CD4-positive, alpha-beta T cell treated with Interleukin-2 at 100 ng/mL for 4 hours (primary cell): ENCODE results near the gene ZNF124.
A peak's percentile ranks its signal among the peaks of the same experiment; 100 is the strongest.
"Not testable (repeated sequence)": the region's sequence is repeated elsewhere in the genome, so short reads cannot be mapped to it uniquely, and the experiment has no call there.

ENCODE experiments used
- DNase-seq: peaks from one replicate; pipeline ENCODE4 v3.0.0-alpha.2; 2020; ENCODE audit warnings: low spot score

Gene ZNF124

DNA sequence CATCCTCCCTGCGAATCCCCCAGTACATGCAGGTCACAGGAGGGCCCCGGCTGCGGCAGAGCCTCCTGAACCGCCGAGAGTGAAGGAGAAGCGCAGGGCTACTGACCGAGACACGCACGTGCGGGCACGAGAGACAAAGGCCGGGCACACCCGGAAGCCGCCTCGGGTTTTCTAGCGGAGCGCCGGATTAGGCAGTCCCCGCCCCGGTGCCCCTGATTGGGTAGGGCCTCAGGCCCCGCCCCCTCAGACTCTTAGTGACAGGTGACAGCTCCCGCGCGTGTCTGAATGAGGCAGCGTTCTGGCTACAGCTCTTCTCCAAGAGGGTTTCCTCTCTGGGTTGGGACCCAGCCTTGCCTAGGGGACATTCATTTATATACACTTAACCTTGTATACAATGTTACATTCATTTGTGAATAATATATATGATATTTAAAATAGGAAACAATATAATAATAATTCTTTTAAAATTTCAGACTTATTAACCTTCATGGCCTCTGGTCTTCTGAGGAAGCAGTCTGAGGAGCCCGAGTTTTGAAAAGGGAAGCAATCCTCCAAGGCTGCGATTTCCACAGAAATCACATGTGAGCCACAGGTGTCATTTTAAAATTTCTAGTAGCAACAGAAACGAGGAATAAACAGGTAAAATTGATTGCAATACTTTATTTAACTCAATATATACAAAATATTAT, at the start of gene ZNF124:
Gene ZNF124 (minus strand): TSS at position 146 of the 689 bp plus-strand sequence. CDS start 143 bp downstream, at position 3.
- not testable (repeated sequence) for DNase-seq

DNA sequence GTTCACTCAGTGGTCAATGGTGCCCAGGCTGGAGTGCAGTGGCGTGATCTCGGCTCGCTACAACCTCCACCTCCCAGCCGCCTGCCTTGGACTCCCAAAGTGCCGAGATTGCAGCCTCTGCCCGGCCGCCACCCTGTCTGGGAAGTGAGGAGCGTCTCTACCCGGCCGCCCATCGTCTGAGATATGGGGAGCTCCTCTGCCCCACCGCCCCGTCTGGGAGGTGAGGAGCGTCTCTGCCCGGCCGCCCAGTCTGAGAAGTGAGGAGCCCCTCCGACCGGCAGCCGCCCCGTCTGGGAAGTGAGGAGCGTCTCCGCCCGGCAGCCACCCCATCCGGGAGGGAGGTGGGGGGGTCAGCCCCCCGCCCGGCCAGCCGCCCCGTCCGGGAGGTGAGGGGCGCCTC, 48.5 kb upstream of the ZNF124 start:
- not testable (repeated sequence) for DNase-seq

DNA sequence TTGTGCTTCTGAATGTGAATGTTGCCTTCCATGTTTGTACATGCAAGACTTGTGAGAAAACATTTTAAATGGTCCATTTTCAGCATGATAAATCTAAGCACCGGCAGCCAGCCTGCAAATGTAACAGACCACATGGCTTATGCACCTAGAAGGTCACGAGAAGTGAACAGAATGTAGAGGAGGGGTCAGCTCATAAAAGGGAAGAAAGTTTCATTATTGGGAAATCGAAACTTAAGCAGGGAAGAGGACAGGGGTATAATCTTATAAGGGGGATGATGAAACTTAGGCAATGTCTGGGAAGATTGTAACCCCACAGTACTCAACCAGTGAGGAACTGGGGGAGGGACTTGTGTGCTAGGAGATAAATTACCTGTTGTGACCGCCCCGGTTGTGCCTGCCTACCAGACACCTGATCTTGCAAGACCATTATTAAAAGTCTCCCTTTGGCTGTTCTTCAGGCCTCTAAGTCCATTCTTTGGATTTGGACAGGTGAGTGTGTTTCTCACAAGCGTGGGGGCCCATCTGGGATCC, 46.4 kb upstream of the ZNF124 start:
- DNase-seq: no peak

DNA sequence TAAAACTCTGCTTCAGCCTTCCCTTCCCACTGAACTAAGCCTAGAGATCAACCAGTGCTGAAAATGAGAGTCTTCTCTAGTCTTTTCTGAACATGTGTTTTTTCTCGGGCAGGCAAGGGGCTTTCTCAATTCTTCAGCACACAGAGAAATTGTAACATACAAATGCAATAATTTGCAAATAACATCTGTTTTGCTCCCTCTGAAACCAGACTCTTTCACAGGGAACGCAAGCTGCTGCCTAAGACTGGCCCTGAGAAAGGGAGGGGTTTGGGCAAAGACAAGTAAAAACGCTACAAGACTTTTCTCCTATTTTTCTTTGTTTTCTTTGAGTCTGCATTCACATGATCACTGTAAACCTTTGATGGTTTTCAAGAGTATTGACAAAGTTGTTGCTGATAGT, 44.4 kb upstream of the ZNF124 start:
- DNase-seq: no peak

DNA sequence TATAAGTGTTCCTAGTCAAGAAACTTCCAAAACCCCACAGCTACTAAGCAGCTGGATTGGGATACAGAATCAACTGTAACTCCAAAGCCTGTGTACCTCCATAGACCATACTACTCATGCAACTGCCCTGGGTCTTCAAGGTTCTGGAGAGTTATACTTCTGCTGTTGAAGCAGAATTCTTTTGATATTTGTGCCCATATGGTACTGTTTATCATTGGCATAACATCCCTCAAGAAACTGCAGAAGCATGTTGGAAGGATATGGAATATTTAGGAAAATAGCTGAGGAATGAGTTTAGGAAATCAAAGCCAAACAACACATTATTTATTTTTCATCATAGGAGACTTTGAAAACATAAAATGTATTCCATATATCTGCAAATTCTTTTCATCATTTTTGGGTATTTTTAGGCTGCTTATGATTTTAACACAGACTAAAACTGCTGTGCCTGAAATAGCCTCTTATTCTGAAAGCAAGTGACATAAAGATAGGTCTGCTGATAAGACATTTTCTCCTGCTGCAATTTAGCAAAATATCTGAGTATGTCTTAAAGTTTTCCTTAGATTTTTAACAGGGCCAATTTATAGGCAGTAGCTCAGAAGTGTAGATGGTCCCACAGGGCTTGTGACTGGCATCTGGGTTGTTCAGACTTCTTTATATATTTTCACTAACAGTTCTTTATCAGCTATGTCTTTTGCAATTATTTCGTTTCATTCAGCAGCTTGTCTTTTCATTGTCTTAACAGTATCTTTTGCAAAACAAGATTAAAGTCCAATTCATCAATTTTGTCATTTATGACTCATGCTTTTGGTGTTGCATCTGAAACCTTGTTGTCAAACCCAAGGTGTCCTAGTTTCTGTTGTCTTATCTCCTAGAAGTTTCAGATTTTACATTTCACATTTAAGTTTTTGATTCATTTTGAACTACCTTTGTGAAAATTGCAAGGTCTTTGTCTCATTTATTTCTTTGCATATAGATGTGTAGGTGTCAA, 41.1 kb upstream of the ZNF124 start:
- peak; percentile 10 for DNase-seq

DNA sequence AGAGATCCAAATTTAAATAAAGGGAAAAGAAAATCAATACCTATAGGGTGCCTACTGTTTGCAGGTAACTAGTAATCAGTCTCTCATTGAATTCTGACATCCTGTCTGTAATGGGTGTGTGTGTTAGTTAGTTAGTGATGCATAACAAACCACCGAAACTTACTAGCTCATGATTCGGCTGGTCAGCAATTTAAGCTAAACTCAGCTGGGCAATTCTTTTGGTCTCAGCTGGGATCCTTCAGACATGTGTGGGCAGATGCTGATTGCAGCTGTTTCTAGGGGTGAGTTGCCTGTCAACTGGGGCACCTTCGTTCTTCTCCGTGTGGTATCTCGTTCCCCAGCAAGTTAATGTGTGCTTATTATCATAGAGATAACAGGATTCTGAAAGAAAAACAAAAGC, 40.2 kb upstream of the ZNF124 start:
- no peak for DNase-seq

DNA sequence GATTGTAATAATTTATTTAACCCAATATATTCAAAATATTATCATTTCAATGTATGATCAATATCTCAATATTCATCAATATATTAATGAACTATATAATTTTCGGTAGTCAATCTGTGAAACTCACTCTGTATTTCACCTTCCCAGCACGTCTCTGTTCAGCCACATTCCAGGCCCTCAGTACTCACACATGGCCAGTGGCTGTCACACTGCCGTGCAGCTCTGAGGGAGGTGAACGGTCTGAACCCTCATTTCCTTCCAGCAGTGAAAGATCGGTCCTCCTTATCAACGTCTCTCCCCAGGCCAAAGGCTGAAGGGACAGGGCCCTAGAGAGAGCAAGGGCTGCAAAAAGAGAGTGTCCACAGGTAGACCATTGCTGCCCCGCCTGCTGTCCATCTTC, 39.5 kb upstream of the ZNF124 start:
- no peak for DNase-seq

DNA sequence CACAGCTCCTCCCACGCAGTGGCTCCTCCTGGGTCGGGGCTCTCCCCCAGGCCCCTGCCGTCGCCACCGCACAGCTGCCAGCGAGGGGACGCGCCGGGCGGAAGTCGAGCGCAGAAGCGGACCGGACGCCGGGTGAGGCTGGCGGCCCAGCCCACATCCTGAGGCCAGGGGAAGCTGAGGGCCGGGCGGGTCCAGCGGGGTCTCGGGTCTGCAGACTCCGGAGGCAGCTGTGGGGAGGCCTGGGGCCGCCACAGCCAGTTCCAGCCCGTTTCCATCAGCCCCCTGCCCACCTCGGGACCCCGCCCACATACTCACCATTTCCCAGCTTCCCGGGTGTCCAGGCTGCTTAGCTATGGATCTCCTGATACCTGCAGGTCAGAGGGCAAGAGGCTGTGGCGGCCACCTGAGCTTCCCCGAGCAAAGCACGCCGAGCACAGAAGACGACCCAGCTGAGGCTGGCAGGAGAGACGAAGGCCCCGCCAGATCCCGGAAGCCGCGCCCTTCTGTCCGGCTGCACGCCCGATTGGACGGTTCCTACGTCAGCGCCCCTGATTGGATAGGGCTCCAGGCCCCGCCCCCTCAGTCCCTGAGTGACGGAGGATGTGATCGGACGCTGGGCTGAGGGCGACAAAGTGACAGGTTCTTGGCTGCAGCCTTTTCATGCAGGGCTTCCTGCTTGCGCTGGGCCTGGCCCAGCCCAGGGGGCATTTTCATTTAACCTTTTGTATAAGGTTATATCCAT, 38.7 kb upstream of the ZNF124 start:
- DNase-seq: peak; percentile 94

DNA sequence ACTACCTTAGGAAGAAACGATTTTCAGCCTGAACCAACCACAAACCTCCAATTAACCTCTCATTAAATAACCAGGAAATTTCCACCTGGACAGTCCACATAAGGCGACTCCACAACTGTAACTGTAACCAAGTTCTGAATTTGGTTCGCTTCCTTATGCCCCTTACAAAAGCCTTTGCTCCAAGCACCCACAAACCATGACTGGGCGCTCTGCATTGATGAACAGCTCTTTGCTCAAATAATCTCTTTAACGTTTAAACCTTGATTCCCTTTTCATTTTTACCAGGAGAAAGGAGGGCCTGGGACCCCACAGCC, 38.2 kb upstream of the ZNF124 start:
- no peak for DNase-seq

DNA sequence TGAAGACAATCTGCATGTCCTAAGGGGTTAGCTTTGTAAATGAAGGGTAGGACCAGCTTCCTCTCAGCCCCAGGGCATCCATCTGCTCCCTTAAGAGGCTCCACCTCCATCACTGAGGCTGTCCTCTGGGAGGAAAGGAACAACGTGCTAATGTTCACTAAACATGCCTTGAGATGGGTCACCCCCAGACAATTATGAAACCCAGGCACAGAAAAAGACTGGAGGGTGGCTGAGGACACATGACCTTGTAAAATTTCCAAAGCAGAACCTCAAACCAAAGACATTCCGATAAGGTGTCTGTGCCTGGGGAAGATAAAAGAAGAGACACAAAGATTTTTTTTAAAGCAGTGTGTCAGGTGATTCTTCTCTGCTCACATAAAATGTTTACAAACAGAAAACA, 37.6 kb upstream of the ZNF124 start:
- no peak for DNase-seq

DNA sequence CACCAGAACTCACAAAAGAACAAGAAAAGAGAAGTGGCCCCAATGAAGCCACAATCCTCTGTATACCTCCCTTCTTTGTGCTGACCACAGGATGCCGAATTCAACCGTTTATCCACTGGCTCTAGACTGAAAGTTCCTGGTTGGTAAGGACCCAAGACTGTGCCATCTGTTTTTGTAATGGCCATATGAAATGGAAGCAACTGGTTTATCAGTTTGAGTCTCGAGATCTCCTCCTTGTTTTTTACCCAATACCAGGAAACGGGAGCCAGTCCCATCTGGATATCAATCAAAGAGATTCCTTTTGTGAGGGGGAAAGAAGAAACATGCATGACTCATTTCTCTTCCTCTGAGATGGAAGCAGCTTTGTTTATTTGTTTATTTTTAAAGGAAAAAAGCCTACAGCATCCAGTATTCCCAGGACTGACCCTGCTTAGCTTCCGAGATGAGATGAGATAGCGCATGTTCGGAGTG, 32.4 kb upstream of the ZNF124 start:
- DNase-seq: no peak

DNA sequence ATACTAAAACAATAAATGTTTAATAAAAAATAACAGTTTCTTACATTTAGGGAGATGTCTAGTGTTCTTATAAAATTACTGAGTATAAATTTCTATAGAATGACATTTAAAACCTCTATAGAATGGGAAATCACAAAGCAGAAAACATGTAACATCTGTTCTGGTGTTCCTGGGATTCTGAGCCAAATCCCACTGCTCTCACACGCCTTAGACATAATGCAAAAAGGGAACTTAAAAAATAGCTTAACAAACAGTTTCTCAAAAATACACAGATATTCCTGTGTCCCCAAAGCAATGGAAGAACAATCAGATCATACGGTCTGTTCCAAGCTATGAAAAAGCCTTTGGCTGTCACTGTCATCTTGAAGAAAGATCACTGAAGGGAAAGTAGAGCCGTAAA, 27.0 kb upstream of the ZNF124 start:
- DNase-seq: no peak

DNA sequence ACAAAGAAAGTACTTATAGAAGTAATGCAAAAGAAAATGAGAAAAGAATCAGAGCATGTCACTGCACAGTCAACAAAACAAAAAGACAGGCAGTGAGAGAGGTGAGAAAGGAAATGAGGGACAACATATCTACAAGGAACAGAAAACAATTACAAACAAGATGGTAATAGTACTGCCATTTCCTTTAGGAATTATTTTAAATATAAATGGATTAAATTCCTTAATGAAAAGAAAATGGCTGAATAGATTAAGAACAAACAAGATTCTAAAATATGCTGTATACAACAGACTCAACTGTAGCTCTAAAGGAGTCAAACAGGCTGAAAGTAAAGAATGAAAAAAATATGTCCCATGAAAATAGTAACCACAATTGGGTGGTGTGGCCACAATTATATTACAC, 22.1 kb upstream of the ZNF124 start:
- no peak for DNase-seq

DNA sequence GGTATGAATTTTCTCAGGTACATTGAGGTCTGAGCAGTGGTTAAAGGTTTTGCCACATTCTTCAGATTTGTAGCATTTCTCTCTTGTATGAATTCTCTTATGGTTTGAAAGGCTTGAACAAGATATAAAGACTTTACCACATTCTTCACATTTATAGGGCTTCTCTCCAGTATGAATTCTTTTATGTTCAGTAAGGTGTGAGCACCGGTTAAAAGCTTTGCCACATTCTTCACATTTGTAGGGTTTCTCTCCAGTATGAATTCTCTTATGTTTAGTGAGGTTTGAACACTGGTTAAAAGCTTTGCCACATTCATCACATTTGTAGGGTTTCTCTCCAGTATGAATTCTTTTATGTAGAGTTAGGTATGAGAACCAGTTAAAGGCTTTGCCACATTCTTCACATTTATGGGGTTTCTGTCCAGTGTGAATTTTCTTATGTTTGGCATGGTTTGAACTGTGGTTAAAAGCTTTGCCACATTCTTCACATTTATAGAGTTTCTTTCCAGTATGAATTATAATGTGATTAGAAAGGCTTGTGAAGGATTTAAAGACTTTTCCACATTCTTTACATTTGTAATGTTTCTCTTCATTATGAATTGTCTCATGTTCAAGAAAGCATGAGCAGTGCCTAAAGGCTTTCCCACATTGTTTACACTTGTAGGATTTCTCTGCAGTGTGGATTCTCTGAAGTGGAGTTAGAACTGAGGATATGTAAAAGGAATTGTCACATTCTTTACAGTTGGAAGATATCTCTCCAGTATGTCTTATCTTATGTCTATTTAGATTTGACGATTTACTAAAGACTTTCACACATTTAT, 18.4 kb upstream of the ZNF124 start:
- DNase-seq: no peak

DNA sequence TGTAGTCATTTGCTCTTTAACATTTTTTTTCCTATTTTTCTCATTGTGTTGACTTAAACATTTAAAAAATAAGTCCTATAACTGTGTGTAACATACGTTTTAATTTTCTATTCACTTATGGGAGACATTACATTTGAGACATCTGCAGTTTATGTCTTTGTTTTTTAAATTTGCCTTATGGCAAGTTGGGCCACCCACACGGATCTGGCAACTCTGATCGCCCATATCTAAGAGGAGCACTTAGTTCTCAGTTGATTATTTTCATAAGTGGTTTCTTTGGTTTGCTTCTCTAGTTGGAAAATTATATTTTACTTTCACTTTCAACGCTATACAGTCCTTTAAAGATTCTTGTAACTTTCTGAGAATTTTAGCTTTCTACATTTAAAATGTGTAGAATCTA, 13.8 kb upstream of the ZNF124 start:
- no peak for DNase-seq

DNA sequence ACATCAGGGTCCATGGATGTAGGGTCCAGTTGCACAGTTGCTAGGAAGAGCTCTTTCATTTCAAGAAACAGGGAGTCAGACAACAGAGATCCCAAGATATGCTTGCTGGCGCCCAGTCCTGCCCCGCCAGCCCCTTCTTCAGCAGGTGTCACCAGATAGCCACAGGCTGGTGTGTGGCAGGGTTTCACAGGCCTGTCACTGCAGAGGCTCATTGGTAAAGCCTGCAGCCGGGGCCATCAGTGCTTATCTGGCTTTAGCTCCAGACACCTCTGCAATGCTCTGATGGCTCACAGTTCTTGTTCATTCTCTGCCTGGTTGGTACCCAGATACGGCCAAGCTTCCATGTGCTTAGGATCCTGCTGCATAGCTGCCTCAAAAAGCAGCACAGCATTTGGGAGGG, 12.4 kb upstream of the ZNF124 start:
- no peak for DNase-seq

DNA sequence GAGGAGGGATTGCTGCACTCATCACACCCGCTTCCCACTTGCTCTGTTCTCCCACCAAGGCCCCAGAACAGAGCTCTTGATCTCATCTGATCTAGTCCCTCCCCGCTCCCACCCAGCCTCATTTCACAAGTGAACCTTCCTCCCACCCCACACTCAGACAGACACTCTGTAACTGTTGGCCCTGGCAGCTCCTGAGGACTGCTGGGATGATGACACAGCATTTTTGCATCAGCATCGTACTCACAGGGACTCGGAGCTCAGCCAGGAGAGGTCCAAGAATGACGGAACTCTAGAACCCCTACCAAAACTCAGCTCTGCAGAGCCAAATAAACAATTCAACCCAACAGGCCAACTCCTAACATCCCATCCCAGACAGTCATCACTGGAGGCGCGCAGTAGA, 11.2 kb upstream of the ZNF124 start:
- DNase-seq: no peak

DNA sequence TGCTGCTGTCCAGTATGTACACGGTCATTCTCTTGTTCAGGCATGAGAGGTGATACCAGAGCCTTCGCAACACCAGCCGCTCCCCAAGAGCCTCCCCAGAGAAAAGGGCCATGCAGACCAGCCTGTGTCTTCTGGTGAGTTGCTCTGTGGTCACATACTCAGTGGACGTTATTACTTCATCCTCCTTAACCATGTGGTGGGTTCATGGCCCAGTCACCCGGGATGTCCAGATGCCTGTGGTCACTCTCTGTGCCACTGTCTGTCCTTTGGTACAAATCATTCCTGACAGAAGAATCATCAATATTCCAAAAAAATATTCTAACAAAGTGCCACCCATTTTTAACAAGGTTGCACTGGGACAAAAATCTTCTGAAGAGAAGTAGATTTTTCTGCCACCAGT, 8.8 kb upstream of the ZNF124 start:
- no peak for DNase-seq

DNA sequence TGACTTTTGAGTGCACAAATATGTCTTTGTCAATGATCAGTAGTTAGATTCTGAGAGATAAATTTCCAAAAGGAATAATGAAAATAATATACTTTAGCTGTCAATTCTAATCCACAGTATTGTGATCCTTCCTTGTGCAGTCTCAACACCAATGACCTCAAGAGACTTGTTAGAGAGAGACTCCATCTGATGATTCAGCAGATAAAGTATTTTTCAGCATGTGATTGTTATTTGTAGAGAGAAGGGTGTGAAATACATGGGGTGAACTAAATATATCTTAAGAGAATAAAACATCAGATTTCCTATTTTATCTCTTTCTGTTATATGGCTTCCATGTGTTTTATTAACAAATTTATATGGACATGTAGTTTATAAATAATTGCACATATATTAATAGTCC, 5.9 kb upstream of the ZNF124 start:
- no peak for DNase-seq

DNA sequence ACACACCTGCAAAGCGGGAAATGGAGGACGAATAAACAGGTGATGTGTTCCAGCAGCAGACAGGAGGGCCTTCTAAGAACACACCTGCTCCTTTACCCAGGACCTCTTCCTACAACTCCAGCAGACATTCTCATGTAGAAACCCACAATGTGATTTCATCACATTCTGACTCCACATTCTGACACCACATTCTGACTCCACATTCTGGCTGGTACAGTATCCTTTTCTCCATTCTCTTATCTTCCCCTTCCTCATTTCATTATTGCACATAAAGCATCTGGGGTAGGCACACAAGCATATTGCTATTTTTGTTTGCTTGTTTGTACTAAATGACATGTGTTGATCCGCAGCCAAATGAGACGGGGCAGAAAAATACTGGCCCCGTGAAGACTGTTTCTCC, 3.6 kb upstream of the ZNF124 start:
- DNase-seq: no peak

DNA sequence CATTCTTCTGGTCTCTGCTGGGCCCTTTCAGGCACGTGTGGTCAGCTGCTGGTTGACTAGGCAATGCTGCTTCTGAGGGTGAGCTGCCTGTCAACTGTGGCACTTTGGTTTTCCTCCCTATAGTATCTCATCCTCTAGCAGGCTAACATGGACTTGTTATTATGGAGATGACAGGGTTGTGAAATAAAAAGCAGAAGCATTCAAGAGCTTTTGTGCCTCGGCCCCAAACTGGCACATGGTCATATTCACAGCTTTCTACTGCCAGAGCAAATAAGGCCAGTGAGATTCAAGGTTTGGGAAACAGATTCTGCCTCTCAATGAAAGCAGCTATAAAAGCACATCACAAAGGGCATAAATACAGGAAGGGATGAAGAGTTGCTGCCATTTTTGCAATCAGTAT, 1.6 kb upstream of the ZNF124 start:
- no peak for DNase-seq

DNA sequence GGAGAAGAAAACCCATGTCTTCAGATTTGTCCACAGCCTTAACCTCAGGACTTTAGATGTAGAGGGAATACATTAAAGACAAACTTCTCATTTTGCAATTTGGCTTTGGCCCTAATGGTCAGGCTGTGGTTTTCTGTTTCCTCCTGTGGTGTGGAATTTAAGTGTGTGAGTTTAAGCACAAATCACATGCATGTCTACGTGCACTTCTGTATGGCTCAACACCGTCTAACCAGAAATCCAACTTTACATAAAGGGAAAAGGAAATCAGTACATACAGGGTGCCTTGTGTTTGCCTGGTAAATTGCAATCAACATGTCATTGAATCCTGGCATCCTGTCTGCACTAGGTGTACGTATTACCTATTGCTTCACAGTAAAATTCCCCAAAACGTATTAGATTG, 1.2 kb upstream of the ZNF124 start:
- DNase-seq: no peak
